Stimulated activated CD4-positive, alpha-beta T cell treated with anti-CD3 and anti-CD28 coated beads, Interleukin-15, amount 100 ng/mL, for 1 hour (primary cell): ENCODE data around the gene TBK1.
"Not testable (repeated sequence)": the region's sequence is repeated elsewhere in the genome, so short reads cannot be mapped to it uniquely, and the experiment has no call there.

Source experiments
- DNase-seq, 2 donors: peaks; one replicate each; pipeline ENCODE4 v3.0.0-alpha.2; 2020; ENCODE audit warnings: low read depth in 1 of 2, low spot score in 1 of 2

The TBK1 gene

GRCh38 chr12:64494998-64495729 lies 43.2 kb downstream of the TBK1 start:
- DNase-seq: no peak

- no peak for DNase-seq
Measured at GRCh38 chr12:64496839-64497400, 45.0 kb downstream of the TBK1 start.

- DNase-seq: no peak
Measured at GRCh38 chr12:64497484-64497883, 45.6 kb downstream of the TBK1 start.

- DNase-seq: no peak
Measured at GRCh38 chr12:64497903-64498302, 46.0 kb downstream of the TBK1 start.

GRCh38 chr12:64500394-64500793 lies 48.5 kb downstream of the TBK1 start:
- no peak for DNase-seq

GRCh38 chr12:64501486-64501885 lies 49.6 kb downstream of the TBK1 start:
- no peak for DNase-seq

GRCh38 chr12:64506955-64507354 lies 55.0 kb downstream of the TBK1 start:
- no peak for DNase-seq

GRCh38 chr12:64510667-64511066 lies 58.7 kb downstream of the TBK1 start:
- DNase-seq: no peak

GRCh38 chr12:64518396-64518795 lies 66.5 kb downstream of the TBK1 start:
- DNase-seq: no peak

GRCh38 chr12:64521833-64522232 lies 69.9 kb downstream of the TBK1 start:
- DNase-seq: no peak

GRCh38 chr12:64522316-64522715 lies 70.4 kb downstream of the TBK1 start:
- no peak for DNase-seq

- no peak for DNase-seq
Measured at GRCh38 chr12:64522807-64523206, 70.9 kb downstream of the TBK1 start.

GRCh38 chr12:64523565-64524444 lies 71.9 kb downstream of the TBK1 start:
- not testable (repeated sequence) for DNase-seq

- DNase-seq: no peak
Measured at GRCh38 chr12:64525461-64526160, 73.7 kb downstream of the TBK1 start.

GRCh38 chr12:64526859-64527258 lies 74.9 kb downstream of the TBK1 start:
- no peak for DNase-seq

GRCh38 chr12:64528616-64529015 lies 76.7 kb downstream of the TBK1 start:
- no peak for DNase-seq

GRCh38 chr12:64530566-64530965 lies 78.6 kb downstream of the TBK1 start:
- no peak for DNase-seq

- DNase-seq: no peak
Measured at GRCh38 chr12:64531665-64532334, 79.9 kb downstream of the TBK1 start.

- DNase-seq: no peak
Measured at GRCh38 chr12:64532734-64533351, 80.9 kb downstream of the TBK1 start.

GRCh38 chr12:64534672-64535199 lies 82.8 kb downstream of the TBK1 start:
- no peak for DNase-seq
